ENCODE data around the gene NAALADL2. TPM values are rescaled to one million over a fixed set of nuclear protein-coding genes. Genes with fewer than 3 reads are reported as not detected.

Gene NAALADL2
- total RNA-seq, 6 donors from 2014 or later = 4.4 to 12.6 (median 6.3) TPM

- Histone ChIP-seq H3K9me3 (no peaks in the 10 kb centered on the region), H3K4me1 (no peaks in the 10 kb centered on the region), H3K36me3 (no peaks in the 10 kb centered on the region), H3K27ac (no peak overlapping the region), H3K27me3 (no peaks in the 10 kb centered on the region), H3K4me3 (no peak overlapping the region)
- DNase-seq (no peak), ATAC-seq (ENCODE audit: low FRiP score in 2 of 2) (no peak)
- WGBS, 2 donors = 94 to 100% methylated on average over 6 of the region's 6 CpGs
- TF ChIP-seq CTCF (IDR thresholded peaks at IDR 0.05) (no peak), POLR2AphosphoS5 (IDR thresholded peaks at IDR 0.05) (no peak), EP300 (IDR thresholded peaks at IDR 0.05) (no peak), POLR2A (IDR thresholded peaks at IDR 0.05) (no peak)
These were observed 24.9 kb downstream of the NAALADL2 start for GRCh38 chr3:174883881-174884675.

GRCh38 chr3:174884776-174885568, 25.8 kb downstream of the NAALADL2 start:
- WGBS, 2 donors = 87 to 95% methylated on average over 7 of the region's 7 CpGs
- H3K4me3 ChIP-seq = no peak overlapping the region
- H3K27me3 ChIP-seq = no peaks in the 10 kb centered on the region
- DNase-seq (no peak), ATAC-seq (ENCODE audit: low FRiP score in 2 of 2) (no peak)
- no peaks in the 10 kb centered on the region for H3K9me3 ChIP-seq
- H3K36me3 ChIP-seq = no peaks in the 10 kb centered on the region
- no peak overlapping the region for H3K27ac ChIP-seq
- TF ChIP-seq CTCF (IDR thresholded peaks at IDR 0.05) (no peak), EP300 (IDR thresholded peaks at IDR 0.05) (no peak), POLR2A (IDR thresholded peaks at IDR 0.05) (no peak), POLR2AphosphoS5 (IDR thresholded peaks at IDR 0.05) (no peak)
- H3K4me1 ChIP-seq = no peaks in the 10 kb centered on the region

- H3K27ac ChIP-seq = no peak overlapping the region
- WGBS, 2 donors = 72 to 79% methylated on average over 5 to 6 of the region's 6 CpGs
- no peaks in the 10 kb centered on the region for H3K9me3 ChIP-seq
- DNase-seq = peak in 1 of 2 donors; percentile 74
- ATAC-seq (ENCODE audit: low FRiP score in 2 of 2) = peak; percentile 46 to 74
- no peaks in the 10 kb centered on the region for H3K27me3 ChIP-seq
- no peaks in the 10 kb centered on the region for H3K4me1 ChIP-seq
- peak in 1 of 4 donors; percentile 58 for TF ChIP-seq EP300 (IDR thresholded peaks at IDR 0.05)
- no peak for TF ChIP-seq POLR2A (IDR thresholded peaks at IDR 0.05)
- no peak for TF ChIP-seq POLR2AphosphoS5 (IDR thresholded peaks at IDR 0.05)
- no peak for TF ChIP-seq CTCF (IDR thresholded peaks at IDR 0.05)
- no peaks in the 10 kb centered on the region for H3K36me3 ChIP-seq
- no peak overlapping the region for H3K4me3 ChIP-seq
These were observed 32.5 kb downstream of the NAALADL2 start for GRCh38 chr3:174891524-174892203.

GRCh38 chr3:174907027-174907426, 47.9 kb downstream of the NAALADL2 start:
- DNase-seq = no peak
- Histone ChIP-seq H3K9me3 (no peaks in the 10 kb centered on the region), H3K4me3 (no peak overlapping the region), H3K4me1 (no peaks in the 10 kb centered on the region), H3K27me3 (no peaks in the 10 kb centered on the region), H3K36me3 (no peaks in the 10 kb centered on the region), H3K27ac (no peak overlapping the region)
- TF ChIP-seq POLR2A (IDR thresholded peaks at IDR 0.05) = no peak
- no peak for TF ChIP-seq EP300 (IDR thresholded peaks at IDR 0.05)
- TF ChIP-seq CTCF (IDR thresholded peaks at IDR 0.05) = no peak
- TF ChIP-seq POLR2AphosphoS5 (IDR thresholded peaks at IDR 0.05) = no peak
- no peak for ATAC-seq (ENCODE audit: low FRiP score in 2 of 2)

All from upper lobe of left lung (tissue), 6 donors.